WERI-Rb-1 (cell line): ENCODE data around the gene DLGAP4.

Source experiments
- DNase-seq: peaks from one replicate; pipeline ENCODE4 v3.0.0-alpha.2; 2020
- H3K27ac ChIP-seq: fragments of 250-450 bp; sonication (Bioruptor Pico); 2 replicates; pipeline ENCODE4 v1.5.1; 2020; ENCODE audit warnings: mild to moderate bottlenecking, moderate library complexity
- H3K27me3 ChIP-seq: fragments of 250-450 bp; sonication (Bioruptor Pico); 2 replicates; pipeline ENCODE4 v1.5.1; 2021; ENCODE audit warnings: mild to moderate bottlenecking, low read depth, moderate library complexity; ENCODE audit not compliant: insufficient read depth, severe bottlenecking
- H3K36me3 ChIP-seq: fragments of 250-450 bp; sonication (Bioruptor Pico); 2 replicates; pipeline ENCODE4 v1.5.1; 2020; ENCODE audit warnings: mild to moderate bottlenecking, moderate library complexity
- H3K4me3 ChIP-seq: 2 replicates; pipeline ENCODE4 v1.5.1; 2011; ENCODE audit warnings: low read depth, mild to moderate bottlenecking, control low read depth, low read length
- H3K9me3 ChIP-seq: fragments of 250-450 bp; sonication (Bioruptor Pico); 2 replicates; pipeline ENCODE4 v1.5.1; 2021; ENCODE audit warnings: mild to moderate bottlenecking, moderate library complexity; ENCODE audit not compliant: severe bottlenecking
- CTCF ChIP-seq: IDR thresholded peaks from 2 replicates; pipeline ENCODE4 v1.5.1; 2011; ENCODE audit warnings: low read depth, mild to moderate bottlenecking, control low read depth, inconsistent platforms, low read length

Gene DLGAP4

GRCh38 chr20:36454698-36455427 lies 148.7 kb downstream of the DLGAP4 start:
- no peak for DNase-seq
- H3K9me3 ChIP-seq, result peaks cover 2% of the 10 kb centered on the region
- H3K27me3 ChIP-seq, result no peaks in the 10 kb centered on the region
- no peaks in the 10 kb centered on the region for H3K36me3 ChIP-seq
- no peak overlapping the region for H3K27ac ChIP-seq
- TF ChIP-seq CTCF, result no peak
- H3K4me3 ChIP-seq, result no peak overlapping the region

GRCh38 chr20:36455972-36456625 lies 150.0 kb downstream of the DLGAP4 start:
- H3K27me3 ChIP-seq, result no peaks in the 10 kb centered on the region
- H3K4me3 ChIP-seq, result no peak overlapping the region
- H3K36me3 ChIP-seq, result no peaks in the 10 kb centered on the region
- H3K9me3 ChIP-seq, result peaks cover 2% of the 10 kb centered on the region
- no peak for DNase-seq
- no peak overlapping the region for H3K27ac ChIP-seq
- TF ChIP-seq CTCF, result no peak

GRCh38 chr20:36460648-36461599 lies 154.8 kb downstream of the DLGAP4 start:
- Histone ChIP-seq H3K27ac (peak overlapping the region; percentile 80), H3K9me3 (peaks cover 2% of the 10 kb centered on the region), H3K27me3 (no peaks in the 10 kb centered on the region), H3K36me3 (peaks cover 6% of the 10 kb centered on the region; the same call in 1 of the 2 replicates), H3K4me3 (peak overlapping the region; percentile 3; the same call in 1 of the 2 replicates)
- TF ChIP-seq CTCF, result no peak
- peak; percentile 87 for DNase-seq

GRCh38 chr20:36461600-36462439 lies 155.7 kb downstream of the DLGAP4 start:
- no peak for TF ChIP-seq CTCF
- H3K27ac ChIP-seq, result peak overlapping the region; percentile 69
- peak; percentile 48 for DNase-seq

More at GRCh38 chr20:36461600-36462439, 155.7 kb downstream of the DLGAP4 start:
- Histone ChIP-seq H3K9me3 (peaks cover 2% of the 10 kb centered on the region), H3K4me3 (peak overlapping the region; percentile 58), H3K36me3 (peaks cover 6% of the 10 kb centered on the region; the same call in 1 of the 2 replicates), H3K27me3 (no peaks in the 10 kb centered on the region)
